Subcutaneous abdominal adipose tissue (tissue), 5 donors: ENCODE data around the gene ACTR6.
A peak's percentile ranks its signal among the peaks of the same experiment; 100 is the strongest.

Source experiments
- H3K27ac ChIP-seq: one replicate; pipeline ENCODE4 v1.7.0; 2013; ENCODE audit warnings: low read depth, mild to moderate bottlenecking, inconsistent platforms, low read length, moderate library complexity
- H3K27me3 ChIP-seq, 5 donors: one replicate each; pipeline ENCODE4 v1.7.0; 2013; ENCODE audit warnings: low read length in 5 of 5, inconsistent platforms in 1 of 5; ENCODE audit not compliant: control insufficient read depth in 5 of 5, insufficient read depth in 4 of 5
- H3K36me3 ChIP-seq, 5 donors: one replicate each; pipeline ENCODE4 v1.7.0; 2013; ENCODE audit warnings: low read length in 5 of 5; ENCODE audit not compliant: control insufficient read depth in 5 of 5, insufficient read depth in 5 of 5
- H3K4me1 ChIP-seq, 5 donors: one replicate each; pipeline ENCODE4 v1.7.0; 2013; ENCODE audit warnings: low read length in 5 of 5, mild to moderate bottlenecking in 3 of 5, moderate library complexity in 1 of 5; ENCODE audit not compliant: control insufficient read depth in 5 of 5, insufficient read depth in 5 of 5
- H3K4me3 ChIP-seq, 5 donors: one replicate each; pipeline ENCODE4 v1.7.0; 2013; ENCODE audit warnings: low read length in 5 of 5, low read depth in 1 of 5
- H3K9ac ChIP-seq, 5 donors: one replicate each; pipeline ENCODE4 v1.7.0; 2013; ENCODE audit warnings: low read length in 5 of 5, mild to moderate bottlenecking in 4 of 5, moderate library complexity in 3 of 5
- H3K9me3 ChIP-seq, 5 donors: one replicate each; pipeline ENCODE4 v1.7.0; 2013; ENCODE audit warnings: low read length in 5 of 5; ENCODE audit not compliant: control insufficient read depth in 5 of 5
- donor health status: healthy.
- donor health status: healthy.
- donor health status: healthy.
- donor health status: healthy.
- donor health status: healthy.

Gene ACTR6

DNA sequence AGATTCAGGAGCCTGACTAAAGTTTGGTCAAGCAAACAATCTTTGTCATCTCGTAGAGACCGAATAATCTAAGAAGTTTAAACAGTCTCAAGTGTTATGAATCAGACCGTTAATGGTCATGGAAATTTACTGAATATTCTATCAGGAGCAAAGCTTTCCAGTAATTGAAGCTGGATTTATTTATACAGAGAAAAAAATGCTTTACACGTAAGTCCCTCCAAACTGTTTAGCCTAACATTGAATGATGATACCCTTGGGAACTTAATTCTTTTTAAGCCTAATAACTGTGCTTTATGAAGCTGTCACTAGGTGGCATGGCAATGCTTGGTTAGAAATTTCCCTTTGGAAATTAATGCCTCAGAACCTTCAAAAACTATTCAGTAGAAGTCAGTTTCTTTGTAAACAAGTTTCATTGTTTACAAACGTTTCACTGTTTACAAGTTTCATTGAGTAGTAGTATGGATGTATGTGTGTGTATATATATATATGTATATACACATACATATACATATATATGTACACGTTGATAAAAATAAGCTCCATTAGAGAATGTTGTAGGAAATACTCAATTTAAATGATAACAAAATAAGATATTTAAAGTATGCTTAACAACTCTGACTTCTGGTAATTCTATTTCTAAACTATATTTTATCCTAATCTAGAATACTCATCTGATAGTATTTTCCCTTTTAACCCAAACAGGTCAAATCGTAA, 34.1 kb downstream of the ACTR6 start:
- Histone ChIP-seq H3K9ac (peak overlapping the region in 1 of 5 donors; percentile 10), H3K27me3 (no peaks in the 10 kb centered on the region), H3K36me3 (no peaks in the 10 kb centered on the region), H3K27ac (peak overlapping the region; percentile 73), H3K4me1 (peaks cover 3 to 8% (median 6%) of the 10 kb centered on the region in 5 donors), H3K4me3 (no peak overlapping the region), H3K9me3 (no peaks in the 10 kb centered on the region)

DNA sequence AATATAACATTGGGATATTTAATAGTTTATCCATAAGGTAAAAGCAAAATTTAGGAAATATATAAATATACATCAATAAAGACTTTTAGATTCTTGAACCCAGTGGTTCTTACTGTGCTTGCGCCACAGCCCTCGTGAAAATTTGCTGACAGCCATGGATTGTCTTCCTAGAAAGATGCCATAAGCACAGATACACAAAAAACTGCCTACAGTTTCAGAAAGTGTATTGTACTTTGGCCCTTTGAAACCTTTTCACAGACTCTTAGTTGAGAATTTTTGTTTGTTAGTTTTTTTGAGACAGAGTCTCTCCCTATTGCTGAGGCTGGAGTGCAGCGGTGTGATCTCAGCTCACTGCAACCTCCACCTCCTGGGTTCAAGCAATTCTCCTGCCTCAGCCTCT, 38.2 kb downstream of the ACTR6 start:
- Histone ChIP-seq H3K27ac (no peak overlapping the region), H3K9me3 (no peaks in the 10 kb centered on the region)

DNA sequence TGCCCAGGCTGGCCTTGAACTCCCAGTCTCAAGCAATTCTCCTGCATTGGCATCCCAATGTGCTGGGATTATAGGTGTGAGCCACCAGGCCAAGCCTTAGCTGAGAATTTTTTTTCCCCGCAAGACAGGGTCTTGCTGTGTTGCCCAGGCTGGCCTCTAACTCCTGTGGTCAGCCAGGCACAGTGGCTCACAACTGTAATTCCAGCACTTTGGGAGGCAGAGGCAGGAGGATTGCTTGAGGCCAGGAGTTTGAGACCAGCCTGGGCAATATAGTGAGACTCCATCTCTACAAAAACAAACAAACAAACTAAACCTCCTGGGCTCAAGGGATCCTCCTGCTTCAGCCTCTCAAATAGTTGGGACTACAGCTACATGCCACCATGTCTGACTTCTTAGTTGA, 39.0 kb downstream of the ACTR6 start:
- Histone ChIP-seq H3K4me3 (no peak overlapping the region), H3K27me3 (no peaks in the 10 kb centered on the region), H3K9me3 (no peaks in the 10 kb centered on the region), H3K9ac (no peak overlapping the region), H3K36me3 (no peaks in the 10 kb centered on the region), H3K4me1 (peaks cover 0 to 1% (median 0%) of the 10 kb centered on the region in 5 donors), H3K27ac (no peak overlapping the region)

More for the DNA sequence above, 38.2 kb downstream of the ACTR6 start:
- no peaks in the 10 kb centered on the region for H3K27me3 ChIP-seq
- H3K4me3 ChIP-seq: no peak overlapping the region
- H3K9ac ChIP-seq: no peak overlapping the region
- H3K36me3 ChIP-seq: no peaks in the 10 kb centered on the region
- peaks cover 3 to 8% (median 6%) of the 10 kb centered on the region in 5 donors for H3K4me1 ChIP-seq

DNA sequence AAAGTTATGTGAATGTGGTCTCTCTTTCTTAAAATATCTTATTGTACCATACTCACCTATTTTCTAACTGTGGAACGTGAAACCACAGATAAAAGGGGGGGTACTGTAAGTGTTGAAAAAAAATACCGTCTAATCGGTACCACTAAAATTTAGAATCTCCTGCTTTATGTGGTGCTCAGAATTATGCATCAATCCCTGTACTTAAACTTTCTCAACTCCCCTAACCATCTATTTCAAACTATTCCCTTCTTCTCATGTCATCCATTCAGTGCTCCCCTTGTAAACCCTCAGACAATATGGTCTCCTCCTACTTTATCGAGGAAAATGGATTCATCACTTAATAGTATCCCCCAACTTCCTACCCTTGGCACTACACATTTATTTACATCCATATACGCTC, 42.5 kb downstream of the ACTR6 start:
- Histone ChIP-seq H3K9me3 (no peaks in the 10 kb centered on the region), H3K4me3 (no peak overlapping the region), H3K4me1 (no peaks in the 10 kb centered on the region), H3K27ac (no peak overlapping the region), H3K9ac (no peak overlapping the region), H3K36me3 (no peaks in the 10 kb centered on the region), H3K27me3 (no peaks in the 10 kb centered on the region)

DNA sequence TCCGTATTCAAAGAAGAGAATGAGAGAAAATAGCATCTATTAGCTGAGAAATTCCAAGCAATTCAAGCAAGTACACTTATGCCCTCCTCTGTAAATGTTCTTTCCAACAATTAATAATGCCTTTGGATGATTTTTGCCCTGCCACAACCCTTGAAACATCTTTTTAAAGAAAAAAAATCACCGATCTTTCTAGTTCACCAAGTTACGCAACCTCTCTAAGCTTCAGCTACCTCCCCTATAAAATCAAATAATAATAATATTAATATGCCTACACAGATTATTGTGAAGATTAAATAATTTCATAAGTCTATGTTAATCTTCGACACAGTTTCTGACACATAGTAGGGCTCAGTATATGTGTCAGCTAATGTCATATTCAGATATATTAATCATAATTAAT, 47.1 kb downstream of the ACTR6 start:
- Histone ChIP-seq H3K27ac (no peak overlapping the region), H3K4me1 (no peaks in the 10 kb centered on the region), H3K9ac (no peak overlapping the region), H3K27me3 (no peaks in the 10 kb centered on the region), H3K36me3 (no peaks in the 10 kb centered on the region), H3K4me3 (no peak overlapping the region), H3K9me3 (no peaks in the 10 kb centered on the region)

DNA sequence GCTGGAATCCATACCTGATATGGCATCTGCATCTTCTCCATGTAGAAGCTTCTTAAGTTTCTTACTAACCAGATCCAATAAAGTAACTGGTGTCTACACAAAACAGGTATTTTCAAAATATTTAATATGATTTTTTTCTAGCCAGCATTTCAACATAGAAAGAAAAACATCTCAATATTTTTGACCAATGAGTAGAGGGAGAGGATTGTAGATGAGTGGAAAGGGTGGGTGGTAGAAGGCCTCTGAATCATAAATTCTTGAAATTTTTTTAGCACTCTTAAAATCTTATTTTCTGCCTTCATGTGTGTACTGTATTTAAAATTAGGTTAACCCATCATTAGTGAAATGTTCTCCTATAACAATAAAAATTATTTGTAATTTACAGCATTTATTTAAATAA, 48.3 kb downstream of the ACTR6 start:
- no peak overlapping the region for H3K4me3 ChIP-seq
- H3K36me3 ChIP-seq: no peaks in the 10 kb centered on the region
- no peaks in the 10 kb centered on the region for H3K4me1 ChIP-seq
- no peaks in the 10 kb centered on the region for H3K27me3 ChIP-seq
- no peak overlapping the region for H3K27ac ChIP-seq
- H3K9ac ChIP-seq: no peak overlapping the region
- H3K9me3 ChIP-seq: no peaks in the 10 kb centered on the region

DNA sequence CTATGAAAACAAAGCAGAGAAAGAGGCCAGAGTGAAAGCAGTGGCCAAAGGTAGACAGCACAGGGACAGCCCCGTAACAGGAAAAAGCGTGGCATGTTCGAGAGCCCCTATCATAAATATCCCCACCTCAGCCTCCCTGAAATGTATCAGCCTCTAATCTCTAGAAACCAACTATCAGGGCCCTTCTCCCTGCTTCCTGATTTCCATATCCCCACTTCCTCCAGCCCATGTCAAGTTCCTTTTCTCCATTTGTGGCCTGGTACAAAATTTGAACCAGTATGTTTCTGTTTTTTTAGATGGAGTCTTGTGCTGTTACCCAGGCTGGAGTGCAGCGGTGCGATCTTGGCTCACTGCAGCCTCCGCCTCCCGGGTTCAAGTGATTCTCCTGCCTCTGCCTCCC, 49.3 kb downstream of the ACTR6 start:
- Histone ChIP-seq H3K36me3 (no peaks in the 10 kb centered on the region), H3K27me3 (no peaks in the 10 kb centered on the region), H3K4me3 (no peak overlapping the region), H3K4me1 (no peaks in the 10 kb centered on the region), H3K9ac (no peak overlapping the region), H3K27ac (no peak overlapping the region), H3K9me3 (no peaks in the 10 kb centered on the region)

DNA sequence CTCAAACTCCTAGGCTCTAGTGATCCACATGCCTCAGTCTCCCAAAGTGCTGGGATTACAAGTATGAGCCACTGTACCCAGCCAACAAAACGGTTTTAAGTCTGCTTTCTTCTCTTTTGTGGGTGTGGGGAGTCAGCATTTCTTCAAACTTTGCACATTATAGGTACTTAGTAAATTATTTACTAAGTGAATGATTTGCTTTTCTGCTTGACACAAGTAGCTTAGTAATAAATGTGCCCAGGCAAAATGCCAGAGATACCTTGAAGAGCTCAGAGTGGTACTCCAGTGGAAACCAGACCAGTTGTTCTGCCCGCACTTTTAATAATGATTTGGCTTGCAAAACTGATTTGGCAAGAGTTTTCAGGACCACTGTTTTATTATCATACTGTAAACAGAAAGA, 51.3 kb downstream of the ACTR6 start:
- Histone ChIP-seq H3K4me3 (no peak overlapping the region), H3K9me3 (no peaks in the 10 kb centered on the region), H3K9ac (no peak overlapping the region), H3K36me3 (no peaks in the 10 kb centered on the region), H3K27me3 (no peaks in the 10 kb centered on the region), H3K4me1 (no peaks in the 10 kb centered on the region), H3K27ac (no peak overlapping the region)

DNA sequence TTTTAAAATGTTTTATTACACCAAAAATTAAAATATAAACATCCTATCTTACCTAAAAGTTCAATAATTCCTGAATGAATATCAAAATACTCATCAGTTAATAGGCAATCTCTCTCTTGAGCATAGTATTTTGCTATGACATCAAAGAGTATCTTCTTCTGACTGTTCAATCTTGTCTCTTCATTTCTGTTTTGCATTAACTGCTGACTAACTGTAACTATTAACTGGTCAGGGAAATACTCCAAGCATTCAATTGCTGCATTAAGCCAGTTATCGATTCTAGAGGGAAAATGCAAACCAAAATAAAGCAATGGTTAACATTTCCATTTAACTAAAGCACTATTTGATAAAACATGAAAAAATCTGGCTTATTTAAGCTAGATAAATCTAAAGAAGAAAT, 52.8 kb downstream of the ACTR6 start:
- Histone ChIP-seq H3K9ac (no peak overlapping the region), H3K9me3 (no peaks in the 10 kb centered on the region), H3K36me3 (no peaks in the 10 kb centered on the region), H3K27me3 (no peaks in the 10 kb centered on the region), H3K27ac (no peak overlapping the region), H3K4me3 (no peak overlapping the region), H3K4me1 (no peaks in the 10 kb centered on the region)

DNA sequence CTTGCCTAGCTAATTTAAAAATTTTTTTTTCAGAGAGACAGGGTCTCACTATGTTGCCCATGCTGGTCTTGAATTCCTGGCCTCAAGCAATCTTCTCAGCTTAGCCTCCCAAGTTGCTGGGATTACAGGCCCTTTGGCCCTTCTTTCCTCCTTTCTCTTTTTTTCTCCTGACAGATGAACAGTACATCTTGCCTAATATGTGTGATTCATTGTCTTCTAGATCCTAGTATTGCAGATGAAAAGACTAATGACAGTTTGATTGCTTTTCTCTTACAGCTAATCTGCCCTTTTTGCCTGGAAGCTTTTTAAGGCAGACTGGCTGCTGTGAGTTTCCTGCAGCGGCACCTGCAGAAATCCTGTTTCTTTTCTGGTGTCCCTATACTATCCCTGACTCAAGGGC, 54.3 kb downstream of the ACTR6 start:
- no peak overlapping the region for H3K9ac ChIP-seq
- H3K9me3 ChIP-seq: no peaks in the 10 kb centered on the region
- H3K27me3 ChIP-seq: no peaks in the 10 kb centered on the region
- H3K36me3 ChIP-seq: no peaks in the 10 kb centered on the region
- no peak overlapping the region for H3K27ac ChIP-seq
- no peaks in the 10 kb centered on the region for H3K4me1 ChIP-seq
- H3K4me3 ChIP-seq: no peak overlapping the region
